ENCODE measurements around the gene BCS1L. TPM values are rescaled to one million over a fixed set of nuclear protein-coding genes. Genes with fewer than 3 reads are reported as not detected.

Gene BCS1L
- total and polyA plus RNA-seq, 11 donors = 27.3 to 54.7 (median 43.7) TPM

- H3K27ac ChIP-seq = no peak overlapping the region
- 87 to 92% (median 88%) methylated on average over 7 to 15 of the region's 15 CpGs for WGBS, 4 donors
- peaks cover 0 to 75% (median 74%) of the 10 kb centered on the region in 9 donors for H3K36me3 ChIP-seq
- intact Hi-C loops (cut with DNase I) = no loop called here
- H3K9me3 ChIP-seq = no peaks in the 10 kb centered on the region
- H3K4me1 ChIP-seq = peaks cover 0 to 15% (median 8%) of the 10 kb centered on the region in 12 donors
- ATAC-seq = no peak
- H3K4me3 ChIP-seq = no peak overlapping the region
- DNase-seq = no peak
- H3K27me3 ChIP-seq = no peaks in the 10 kb centered on the region
- TF ChIP-seq, protein P1, sequence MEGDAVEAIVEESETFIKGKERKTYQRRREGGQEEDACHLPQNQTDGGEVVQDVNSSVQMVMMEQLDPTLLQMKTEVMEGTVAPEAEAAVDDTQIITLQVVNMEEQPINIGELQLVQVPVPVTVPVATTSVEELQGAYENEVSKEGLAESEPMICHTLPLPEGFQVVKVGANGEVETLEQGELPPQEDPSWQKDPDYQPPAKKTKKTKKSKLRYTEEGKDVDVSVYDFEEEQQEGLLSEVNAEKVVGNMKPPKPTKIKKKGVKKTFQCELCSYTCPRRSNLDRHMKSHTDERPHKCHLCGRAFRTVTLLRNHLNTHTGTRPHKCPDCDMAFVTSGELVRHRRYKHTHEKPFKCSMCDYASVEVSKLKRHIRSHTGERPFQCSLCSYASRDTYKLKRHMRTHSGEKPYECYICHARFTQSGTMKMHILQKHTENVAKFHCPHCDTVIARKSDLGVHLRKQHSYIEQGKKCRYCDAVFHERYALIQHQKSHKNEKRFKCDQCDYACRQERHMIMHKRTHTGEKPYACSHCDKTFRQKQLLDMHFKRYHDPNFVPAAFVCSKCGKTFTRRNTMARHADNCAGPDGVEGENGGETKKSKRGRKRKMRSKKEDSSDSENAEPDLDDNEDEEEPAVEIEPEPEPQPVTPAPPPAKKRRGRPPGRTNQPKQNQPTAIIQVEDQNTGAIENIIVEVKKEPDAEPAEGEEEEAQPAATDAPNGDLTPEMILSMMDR (IDR thresholded peaks at IDR 0.05) = no peak
- TF ChIP-seq POLR2A (IDR thresholded peaks at IDR 0.05) = no peak
These were observed 4.4 kb downstream of the BCS1L start for GRCh38 chr2:218663901-218664300.

GRCh38 chr2:218664653-218665052 lies 5.2 kb downstream of the BCS1L start:
- 93 to 98% (median 97%) methylated on average over 6 to 7 of the region's 7 CpGs for WGBS, 4 donors
- Histone ChIP-seq H3K27ac (no peak overlapping the region), H3K9me3 (no peaks in the 10 kb centered on the region), H3K36me3 (peaks cover 0 to 77% (median 74%) of the 10 kb centered on the region in 9 donors), H3K4me3 (no peak overlapping the region), H3K27me3 (no peaks in the 10 kb centered on the region), H3K4me1 (peaks cover 0 to 13% (median 7%) of the 10 kb centered on the region in 12 donors)
- intact Hi-C loops (cut with DNase I) = no loop called here
- TF ChIP-seq POLR2A (IDR thresholded peaks at IDR 0.05) = no peak
- TF ChIP-seq, protein P1 (IDR thresholded peaks at IDR 0.05) = no peak
- DNase-seq (no peak), ATAC-seq (no peak)

GRCh38 chr2:218671097-218671653 lies 11.7 kb downstream of the BCS1L start:
- intact Hi-C loops (cut with DNase I) = loop anchor here in 1 of 10 donors (5.0 kb wide), 1 partner anchor 264 kb away; no protein-coding TSS in a partner anchor
- TF ChIP-seq, protein P1 (IDR thresholded peaks at IDR 0.05) = no peak
- TF ChIP-seq POLR2A (IDR thresholded peaks at IDR 0.05) = no peak
- no peaks in the 10 kb centered on the region for H3K27me3 ChIP-seq
- H3K4me1 ChIP-seq = peaks cover 0 to 21% (median 14%) of the 10 kb centered on the region in 12 donors
- WGBS, 4 donors = 43 to 46% (median 45%) methylated on average over 12 of the region's 12 CpGs
- peaks cover 0 to 45% (median 39%) of the 10 kb centered on the region in 9 donors for H3K36me3 ChIP-seq
- DNase-seq (no peak), ATAC-seq (no peak)
- H3K4me3 ChIP-seq = peak overlapping the region; percentile 75 to 97 (median 90)
- peak overlapping the region; percentile 14 to 87 (median 82) for H3K27ac ChIP-seq
- H3K9me3 ChIP-seq = no peaks in the 10 kb centered on the region

DNA sequence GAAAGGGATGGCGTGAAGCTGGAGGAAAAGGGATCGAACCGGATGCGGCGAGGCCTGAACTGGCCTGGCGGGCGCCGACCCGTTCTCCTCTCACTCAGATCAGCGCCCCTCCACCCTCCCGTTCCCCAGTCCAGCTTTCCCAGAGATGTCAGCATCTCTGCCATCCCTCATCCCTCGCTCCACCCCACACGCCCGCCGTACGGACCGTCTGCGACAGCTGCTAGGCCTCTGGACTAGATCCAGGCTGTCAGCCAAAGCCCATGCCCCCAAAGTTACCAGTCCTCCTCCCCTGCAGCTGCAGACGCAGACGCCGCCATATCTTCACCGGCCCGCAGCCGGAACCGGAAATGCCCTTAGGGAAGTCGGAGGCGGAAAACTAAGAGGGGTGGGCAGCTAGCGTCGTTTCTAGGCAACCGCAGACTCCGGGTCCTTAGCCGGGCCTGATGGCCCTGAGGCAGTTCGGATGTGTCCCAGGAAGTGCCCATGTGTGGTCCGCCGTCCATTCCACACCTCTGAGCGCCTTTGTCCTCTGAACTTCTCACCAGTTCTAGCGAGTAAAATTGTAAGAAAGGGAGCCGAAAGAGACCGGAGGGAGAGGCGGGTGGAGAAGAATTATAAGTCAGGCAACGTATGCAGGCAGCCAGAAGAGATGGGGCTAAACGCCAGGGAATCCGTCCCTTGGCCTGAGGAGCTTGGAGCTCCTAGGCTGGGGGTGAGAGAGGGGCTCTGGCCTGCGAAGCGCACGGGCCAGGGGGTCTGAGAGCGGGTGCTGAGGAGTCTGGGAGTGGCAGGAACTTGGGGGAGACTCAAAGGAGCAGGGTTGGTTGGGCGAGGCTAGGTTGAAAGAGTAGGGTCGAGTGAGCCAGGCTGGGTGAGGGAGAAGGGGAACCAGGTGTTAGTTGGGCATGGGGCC lies 12.4 kb downstream of the BCS1L start, which contains the start of the genes RNF25 and STK36:
Gene RNF25, minus strand, starts transcription at position 349 of the 913 bp plus-strand sequence. Its CDS starts 32 bp downstream, at position 317.
Gene STK36, plus strand, starts transcription at position 433 of the 913 bp plus-strand sequence. CDS start 744 bp downstream, outside the sequence.
- Histone ChIP-seq H3K4me1 (peaks cover 0 to 21% (median 14%) of the 10 kb centered on the region in 12 donors), H3K4me3 (peak within 1 kb of the TSS; percentile 75 to 97 (median 90)), H3K9me3 (no peaks in the 10 kb centered on the region), H3K27ac (peak within 1 kb of the TSS; percentile 14 to 87 (median 82)), H3K27me3 (no peaks in the 10 kb centered on the region), H3K36me3 (peaks cover 0 to 43% (median 36%) of the 10 kb centered on the region in 9 donors)
- WGBS, 4 donors = 0 to 1% (median 1%) methylated on average over 46 to 49 of the region's 49 CpGs
- DNase-seq (peak; percentile 87 to 91 (median 89)), ATAC-seq (peak; percentile 96 to 99 (median 98))
- intact Hi-C loops (cut with DNase I) = loop anchor here in 3 of 10 donors (1.0 to 5.0 kb wide), 3 partner anchors 13 to 265 kb away; partner anchors contain the start of genes BCS1L (in 1 of the 3) and ZNF142 (in 1 of the 3)
- TF ChIP-seq POLR2A (IDR thresholded peaks at IDR 0.05) = peak in 1 of 2 donors; percentile 78
- TF ChIP-seq, protein P1 (IDR thresholded peaks at IDR 0.05) = no peak

Measured in heart left ventricle (tissue), 16 donors.